ENCODE data around the gene FGF14.

The FGF14 gene

DNA sequence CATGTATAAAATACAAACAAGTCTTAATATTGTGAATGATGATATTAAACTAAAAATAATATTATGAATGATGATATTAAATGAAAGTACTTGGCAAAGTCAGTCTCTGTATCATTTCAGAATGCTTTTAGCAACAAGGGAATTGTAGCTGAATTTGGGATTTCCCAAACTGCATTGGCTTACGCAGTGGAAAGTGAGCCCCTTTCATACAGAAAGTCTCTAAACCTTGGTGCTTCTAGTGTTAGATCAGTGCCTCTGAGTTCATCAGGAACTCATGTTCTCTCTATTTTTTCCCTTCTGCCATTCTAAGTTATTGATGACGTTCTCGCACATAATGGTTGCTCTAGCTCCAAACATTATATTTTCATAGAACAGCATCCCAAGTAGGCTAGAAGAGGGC is 649.4 kb downstream of the FGF14 start:
- DNase-seq, result no peak

DNA sequence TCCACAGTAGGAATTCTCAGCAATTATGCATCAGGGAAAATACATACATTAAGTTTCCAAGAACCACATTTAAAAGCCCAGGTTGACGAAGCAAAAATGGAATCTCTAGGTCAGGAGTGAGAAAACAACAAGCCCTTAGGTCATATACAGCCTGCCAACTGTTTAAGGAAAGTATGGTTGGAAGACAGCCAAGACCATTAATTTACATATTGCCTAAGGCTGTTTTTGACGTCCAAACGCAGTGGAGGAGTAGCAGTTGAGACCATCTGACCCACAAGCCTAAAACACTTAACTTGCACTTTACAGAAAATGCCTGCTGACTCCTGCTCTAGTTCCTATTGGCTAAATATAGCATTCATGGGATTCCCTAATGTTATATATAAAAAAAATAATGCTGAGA is 650.4 kb downstream of the FGF14 start:
- DNase-seq, result peak; percentile 28 to 45

DNA sequence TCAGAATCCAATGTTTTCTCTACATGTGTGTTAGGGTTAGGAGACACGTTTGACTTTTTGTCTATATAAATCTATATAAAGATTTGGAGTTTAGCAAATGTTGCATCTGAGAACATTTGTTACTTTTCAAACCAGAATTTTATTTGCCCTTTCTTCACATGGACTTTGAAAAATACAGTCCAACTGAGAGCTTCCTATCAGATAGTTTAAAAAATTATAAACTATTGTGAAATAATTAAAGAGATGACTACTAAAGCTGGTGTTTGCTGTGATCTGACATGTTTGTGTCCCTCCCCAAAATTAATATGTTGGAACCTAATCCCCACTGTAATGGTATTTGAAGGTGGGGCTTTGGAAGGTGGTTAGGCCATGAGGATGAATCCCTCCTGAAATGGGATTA is 652.3 kb downstream of the FGF14 start:
- no peak for DNase-seq

DNA sequence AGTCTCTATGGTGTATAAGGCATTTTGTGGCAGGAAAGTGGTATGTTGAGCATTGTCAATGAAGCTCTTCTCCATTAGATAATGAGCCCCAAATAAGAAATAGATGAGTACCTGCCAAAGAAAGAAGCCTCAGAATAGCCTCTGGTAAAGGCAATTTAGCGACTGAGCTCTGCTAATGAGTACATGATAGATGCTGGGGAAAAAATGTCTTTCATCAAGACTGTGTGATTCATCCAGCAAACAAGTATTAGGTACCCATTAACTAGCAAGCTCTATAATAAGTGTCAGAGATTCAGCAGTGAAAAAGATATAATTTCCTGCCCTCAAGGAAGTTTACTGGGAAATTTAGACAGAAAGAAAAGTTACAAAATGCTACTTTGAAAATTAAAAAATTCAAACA is 654.8 kb downstream of the FGF14 start:
- no peak for DNase-seq

DNA sequence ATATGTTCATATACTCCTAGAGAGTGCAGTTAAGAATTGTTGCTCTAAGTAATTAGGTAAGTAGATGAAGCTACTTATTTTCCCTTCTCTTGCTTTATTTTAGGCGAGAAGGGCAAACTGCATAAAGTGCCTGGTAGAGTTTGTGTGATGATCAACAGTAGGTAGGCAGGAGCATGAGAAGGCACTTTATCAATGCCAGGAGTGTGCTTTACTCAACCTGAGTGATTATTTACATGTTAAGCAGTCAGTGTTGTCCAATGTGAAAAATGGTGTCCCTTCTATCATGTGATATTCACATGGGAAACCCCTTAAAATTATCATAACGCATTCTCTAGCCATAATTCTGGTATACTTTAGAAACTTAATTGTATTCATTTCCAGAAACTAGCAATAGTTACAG is 655.3 kb downstream of the FGF14 start:
- no peak for DNase-seq

DNA sequence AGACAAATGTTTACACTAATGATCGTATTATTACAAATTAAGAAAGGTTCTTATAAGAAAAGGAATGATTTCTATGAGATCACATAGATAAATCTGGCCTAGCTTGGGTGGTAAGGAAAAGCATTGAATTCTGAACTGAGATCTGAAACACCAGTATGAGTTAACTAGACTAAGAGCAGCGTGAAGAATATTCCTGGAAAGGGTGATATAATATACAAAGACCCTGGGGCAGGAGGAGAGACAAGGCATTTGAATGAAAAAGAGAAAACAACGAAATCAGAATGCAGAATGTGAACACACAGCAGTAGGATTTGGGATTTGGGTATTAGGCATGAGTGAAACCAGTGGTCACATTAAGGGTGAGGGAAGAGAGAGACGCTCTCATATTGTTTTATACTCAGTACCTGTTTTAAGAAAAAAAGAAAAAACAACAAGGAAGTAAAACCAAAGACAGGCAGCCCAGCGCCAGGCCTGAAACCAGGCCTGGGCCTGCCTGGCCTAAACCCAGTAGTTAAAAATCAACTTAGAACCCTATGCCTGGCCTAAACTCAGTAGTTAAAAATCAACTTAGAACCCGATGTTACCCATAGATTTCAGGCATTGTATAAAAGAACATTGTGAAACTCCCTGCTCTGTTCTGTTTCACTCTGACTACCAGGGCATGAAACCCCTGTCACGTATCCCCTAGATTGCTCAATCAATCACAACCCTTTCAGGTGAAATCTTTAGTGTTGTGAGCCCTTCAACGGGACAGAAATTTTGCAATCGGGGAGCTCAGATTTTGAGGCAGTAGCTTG is 662.3 kb downstream of the FGF14 start:
- no peak for DNase-seq

DNA sequence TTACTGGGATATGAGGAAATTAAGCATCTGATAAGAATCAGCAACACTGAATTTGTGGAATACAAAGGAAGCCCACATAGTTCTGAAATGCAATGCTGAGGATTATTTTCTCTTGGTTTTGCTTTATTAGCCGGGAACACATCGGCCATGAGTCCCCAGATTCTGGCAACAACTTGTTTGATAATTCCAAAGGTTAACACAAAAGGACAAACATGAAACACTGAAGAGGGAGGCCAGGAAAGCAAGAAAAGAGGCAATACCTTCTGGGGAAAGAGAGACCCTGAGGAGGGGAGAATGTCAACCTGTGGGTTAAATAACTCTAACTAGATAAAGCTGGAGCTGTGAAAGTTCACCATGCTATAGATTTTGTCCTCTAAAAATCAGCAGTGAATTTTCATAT is 663.5 kb downstream of the FGF14 start:
- no peak for DNase-seq

DNA sequence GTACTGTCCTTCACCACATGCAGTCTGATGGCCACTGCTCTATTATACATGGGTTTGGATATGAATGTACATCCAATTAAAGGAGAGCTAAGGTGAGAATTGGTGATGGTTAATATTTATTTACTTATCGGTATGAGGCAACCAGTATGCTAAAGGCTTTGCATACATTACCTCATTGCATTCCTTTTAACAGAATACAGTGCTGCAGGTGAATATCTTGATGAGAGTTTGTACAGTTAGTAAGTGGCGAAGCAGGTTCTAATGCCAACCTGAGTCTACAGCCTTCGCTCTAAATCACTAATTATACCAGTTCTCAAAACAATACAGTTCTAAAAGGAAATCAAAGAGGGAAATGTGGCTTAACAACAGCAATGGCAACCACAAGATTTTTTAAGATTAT is 665.3 kb downstream of the FGF14 start:
- no peak for DNase-seq

DNA sequence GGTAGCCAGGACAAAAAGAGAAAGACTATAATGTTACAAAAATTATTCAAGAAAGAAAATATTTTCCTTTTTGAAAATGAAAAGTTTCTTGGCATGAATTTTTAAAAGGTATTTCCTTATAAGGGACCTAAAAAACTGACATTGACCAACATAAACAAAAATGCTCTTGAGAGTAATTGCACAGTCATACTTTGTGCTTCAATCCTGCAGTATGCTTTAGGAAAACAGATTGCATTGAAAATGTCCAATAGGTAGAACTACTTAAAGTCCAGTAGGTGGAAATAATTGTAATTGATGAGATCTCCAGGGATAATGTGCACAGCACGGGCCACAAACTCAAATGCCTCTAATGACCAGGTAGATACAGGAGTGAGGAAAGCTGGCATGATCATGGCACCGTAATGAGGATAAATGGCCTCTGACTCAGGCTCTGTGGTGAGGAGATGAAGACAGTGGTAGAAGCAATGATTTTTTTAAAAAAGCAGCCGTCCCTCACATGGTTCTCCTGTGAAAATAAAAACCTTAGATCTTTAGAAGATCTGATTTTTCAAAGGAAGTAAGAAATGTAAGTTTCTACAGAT is 671.3 kb downstream of the FGF14 start:
- DNase-seq, result no peak

DNA sequence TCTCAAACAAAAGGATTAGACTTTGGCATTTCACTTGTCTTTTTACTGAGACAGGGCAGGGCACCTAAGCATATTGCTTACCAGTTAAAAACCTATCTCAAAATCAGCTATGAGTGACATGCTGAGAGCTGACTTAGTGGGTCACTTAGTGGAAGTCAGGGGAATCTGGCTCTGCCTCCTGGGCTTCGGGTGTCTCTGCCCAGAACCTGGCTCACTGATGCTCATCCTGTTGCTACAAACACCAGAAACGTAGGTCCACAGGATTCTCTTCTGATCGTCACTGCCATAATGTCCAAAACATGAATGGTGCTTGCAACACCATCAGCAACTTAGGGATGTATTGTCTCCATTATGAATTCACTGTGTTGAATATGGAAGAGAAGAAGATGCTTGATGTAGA is 673.2 kb downstream of the FGF14 start:
- no peak for DNase-seq

DNA sequence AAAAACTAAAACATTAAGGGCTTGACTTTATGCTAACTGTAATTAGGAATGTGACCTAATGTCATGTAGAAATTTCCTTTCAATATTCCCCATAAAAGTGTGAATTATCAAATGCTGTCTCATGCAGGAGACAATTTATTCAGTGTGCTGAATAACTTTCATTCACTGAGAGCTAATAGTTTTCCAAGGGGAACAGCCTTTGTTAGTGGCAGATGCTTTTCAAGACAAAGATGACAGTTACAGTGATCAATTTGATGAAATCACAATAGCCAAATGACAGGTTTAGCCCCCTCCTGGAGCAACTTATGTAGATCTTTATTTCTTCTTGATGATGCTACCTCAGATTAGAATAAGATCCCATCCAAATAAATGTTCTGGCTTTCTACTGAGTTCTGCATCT is 673.8 kb downstream of the FGF14 start:
- no peak for DNase-seq

DNA sequence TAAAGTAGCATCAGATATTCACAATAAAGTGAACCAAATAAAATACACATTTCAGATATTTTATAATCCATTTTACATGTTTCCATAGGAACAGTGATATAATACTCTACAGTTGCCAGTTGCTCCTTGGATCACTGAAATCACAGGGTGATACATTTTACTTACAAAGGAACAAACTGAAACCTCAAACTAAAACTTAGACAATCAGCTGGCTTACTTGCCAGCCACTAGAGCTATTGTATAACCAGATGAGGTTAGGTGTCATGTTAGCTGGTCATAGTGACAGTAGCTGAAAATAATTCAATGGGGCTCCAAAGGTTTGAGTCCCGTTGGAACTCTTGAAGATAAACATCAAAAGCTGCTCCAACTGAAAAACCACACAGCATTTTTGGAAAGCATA is 674.7 kb downstream of the FGF14 start:
- DNase-seq, result no peak

DNA sequence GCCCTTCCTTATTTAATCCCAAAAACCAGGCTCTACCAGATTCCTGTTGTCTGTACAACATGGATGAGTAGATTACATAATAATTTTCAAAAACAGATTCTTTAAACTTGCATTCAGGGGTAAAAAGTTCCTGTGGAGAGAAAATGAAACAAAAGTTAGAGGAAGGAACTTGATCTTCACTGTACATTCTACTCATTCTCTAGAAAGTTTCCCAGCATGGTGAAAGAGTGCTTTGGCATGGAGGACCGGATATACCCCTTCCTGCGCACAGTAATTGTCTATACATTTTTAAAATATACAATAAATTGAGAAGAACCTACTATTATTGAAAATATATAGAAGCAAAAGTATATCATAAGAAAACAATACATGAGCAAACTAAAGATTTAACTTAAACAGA is 675.2 kb downstream of the FGF14 start:
- DNase-seq, result no peak

DNA sequence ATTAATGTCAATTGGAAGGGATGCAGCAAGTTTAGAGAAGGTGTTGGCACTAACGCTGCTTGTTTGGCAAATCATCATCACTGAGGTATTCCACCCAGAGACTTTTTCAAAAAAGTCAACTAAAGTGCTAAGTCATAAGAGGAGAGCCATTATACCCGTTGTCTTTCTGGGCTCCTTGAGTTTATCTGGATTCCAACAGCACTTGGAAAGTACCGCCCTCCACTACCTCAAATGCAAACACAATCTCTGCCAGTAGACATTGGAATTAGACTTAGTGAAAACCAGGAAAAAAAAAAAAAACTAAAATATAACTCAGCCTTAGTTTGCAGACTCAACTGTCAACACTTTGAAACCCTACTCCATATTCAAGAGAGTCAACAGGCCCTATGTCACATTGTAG is 683.4 kb downstream of the FGF14 start:
- no peak for DNase-seq

DNA sequence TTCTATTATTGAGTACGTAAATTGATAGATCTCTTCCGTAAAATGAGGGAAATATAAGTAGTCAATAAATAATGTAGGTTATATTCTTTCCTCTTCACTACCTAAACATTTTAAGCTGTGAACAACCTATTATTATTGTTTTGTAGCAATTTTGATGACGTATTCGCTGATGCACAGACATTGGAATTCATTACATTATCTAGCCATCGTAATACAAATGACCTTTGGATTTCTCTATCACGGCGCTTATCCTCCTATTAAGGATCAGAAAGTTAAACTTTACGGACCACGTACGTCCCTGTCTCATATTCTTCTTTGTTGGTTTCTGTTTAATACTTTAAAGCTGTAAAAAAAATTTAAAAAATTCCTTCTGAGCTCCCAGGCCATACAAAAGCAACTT is 684.5 kb downstream of the FGF14 start:
- no peak for DNase-seq

DNA sequence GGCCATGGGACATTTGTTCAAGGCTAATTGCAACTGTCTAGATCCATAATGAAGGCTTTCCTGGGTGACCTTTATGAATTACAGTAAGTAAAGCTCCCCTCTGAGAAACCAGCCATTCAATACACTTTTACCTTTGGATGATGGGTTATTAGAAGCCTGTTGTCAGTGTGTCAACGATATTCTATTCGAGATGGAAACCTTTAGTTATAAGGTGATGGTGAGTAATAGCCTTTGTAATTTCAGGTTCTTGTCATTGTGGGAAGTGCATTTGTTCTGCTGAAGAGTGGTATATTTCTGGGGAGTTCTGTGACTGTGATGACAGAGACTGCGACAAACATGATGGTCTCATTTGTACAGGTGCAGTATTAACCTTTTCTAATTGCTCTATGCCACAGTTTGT is 687.7 kb downstream of the FGF14 start:
- no peak for DNase-seq

DNA sequence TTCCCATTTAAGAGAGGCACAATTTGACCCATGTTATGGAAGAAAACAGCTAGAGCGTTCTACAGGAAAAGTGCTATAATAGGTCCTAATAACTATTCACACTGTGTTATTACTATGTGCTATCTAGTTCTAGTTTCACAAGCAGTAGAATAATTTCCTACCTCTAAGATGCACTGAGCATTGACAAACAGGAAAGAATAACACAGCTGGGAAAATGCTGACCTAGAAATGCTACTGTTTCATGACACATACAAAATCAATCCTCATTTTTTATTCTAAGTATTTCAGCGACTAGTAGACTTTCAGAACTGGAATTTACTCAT is 689.9 kb downstream of the FGF14 start:
- no peak for DNase-seq

DNA sequence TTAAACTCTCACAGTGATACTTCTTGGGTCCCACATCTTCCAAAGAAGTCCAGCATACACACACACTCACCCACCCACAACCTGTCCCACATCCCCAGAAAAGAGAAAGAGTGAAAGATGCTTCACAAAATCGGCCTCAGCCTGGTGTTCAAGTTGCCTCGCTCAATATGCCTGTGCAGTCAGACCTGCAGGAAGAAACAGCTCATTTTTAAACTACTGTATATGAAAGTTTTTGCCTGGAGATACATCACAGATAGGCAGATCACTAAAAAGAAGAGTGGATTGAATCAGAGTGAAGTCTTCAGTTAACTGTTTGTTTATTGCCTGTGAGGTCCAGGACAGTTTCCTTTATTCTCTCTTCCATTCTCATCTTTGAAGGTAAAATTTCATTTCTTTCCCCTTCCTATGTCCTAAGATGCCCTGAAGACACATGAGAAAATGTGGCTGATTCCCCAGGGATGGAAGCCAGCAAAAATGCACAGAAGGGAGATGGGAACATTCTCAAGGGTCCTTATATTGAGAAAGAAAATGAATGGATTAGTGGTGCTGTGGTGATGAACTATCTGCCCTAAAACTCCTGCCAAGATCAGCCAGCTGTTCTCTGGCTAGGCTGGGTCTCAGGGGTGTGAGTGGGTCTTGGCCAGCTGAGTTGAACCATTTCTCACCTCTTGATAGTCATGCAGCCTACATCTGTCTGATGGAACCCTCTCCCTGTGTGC is 690.4 kb downstream of the FGF14 start:
- DNase-seq, result no peak

DNA sequence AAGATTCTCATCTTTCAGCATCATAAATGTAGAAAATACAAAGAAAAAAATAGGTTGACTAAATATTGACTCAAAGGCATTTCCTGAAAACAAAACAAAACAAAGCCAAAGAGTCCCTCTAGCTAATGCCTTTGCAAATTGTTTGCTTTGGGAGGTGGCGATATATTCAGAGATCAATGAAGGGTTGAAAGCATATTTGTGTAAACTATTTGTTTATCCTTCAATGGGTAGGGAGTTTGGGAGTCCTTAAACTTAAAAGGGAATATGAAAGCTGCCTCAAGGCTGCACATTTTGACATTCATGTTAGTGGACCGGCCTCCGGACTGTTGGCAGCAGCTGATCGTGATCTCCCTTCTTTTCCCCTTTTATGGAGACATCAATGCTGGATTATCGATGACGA is 691.9 kb downstream of the FGF14 start:
- no peak for DNase-seq

DNA sequence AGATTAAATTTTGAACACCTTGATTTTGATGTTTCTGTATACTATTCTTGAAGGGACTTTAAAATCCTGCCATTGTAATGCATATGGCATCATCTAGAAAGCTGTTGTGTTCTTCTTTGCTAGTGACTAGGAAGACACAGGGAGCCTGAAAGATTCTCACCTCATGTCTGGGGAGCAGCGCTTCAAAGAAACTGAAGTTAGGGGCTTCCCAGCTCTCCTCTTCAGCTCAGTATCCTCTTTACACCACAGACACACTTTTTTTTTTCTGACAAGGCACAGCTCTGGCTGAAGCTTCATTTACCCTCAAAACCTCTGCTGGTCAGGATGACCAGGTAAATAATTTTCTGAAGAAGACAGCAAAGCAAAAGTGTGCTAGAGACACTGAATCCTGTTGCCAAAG is 693.7 kb downstream of the FGF14 start:
- DNase-seq, result no peak

DNA sequence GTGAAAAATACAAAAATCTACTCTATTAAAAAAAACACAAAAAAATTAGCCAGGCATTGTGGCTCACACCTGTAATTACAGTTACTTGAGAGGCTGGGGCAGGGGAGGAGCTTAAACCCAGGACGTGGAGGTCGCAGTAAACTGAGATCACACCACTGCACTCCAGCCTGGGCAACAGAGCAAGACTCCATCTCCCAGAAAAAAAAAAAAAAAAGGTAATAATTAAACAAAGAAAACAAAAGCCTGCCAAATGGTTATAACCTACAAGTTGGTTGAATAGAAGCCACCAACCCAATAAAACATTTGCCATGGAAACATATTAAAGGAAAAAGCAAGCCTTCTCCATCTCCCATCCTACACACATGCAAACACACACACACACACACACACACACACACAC is 694.2 kb downstream of the FGF14 start:
- DNase-seq, result no peak

DNA sequence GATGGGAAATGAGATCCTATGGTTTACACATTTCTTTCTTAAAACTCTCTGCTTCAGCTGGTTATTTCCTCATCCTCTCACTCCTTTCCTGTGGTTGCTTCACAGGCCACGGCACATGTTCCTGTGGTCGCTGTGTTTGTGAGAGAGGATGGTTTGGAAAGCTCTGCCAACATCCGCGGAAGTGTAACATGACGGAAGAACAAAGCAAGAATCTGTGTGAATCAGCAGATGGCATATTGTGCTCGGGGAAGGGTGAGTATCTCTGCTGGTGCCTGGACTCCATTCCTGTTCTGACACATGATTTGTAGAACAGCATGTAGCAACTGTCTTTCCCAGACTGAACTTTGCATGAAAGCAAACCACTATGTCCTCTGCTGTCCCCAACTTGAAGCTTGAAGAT is 695.2 kb downstream of the FGF14 start:
- peak; percentile 16 to 40 for DNase-seq

DNA sequence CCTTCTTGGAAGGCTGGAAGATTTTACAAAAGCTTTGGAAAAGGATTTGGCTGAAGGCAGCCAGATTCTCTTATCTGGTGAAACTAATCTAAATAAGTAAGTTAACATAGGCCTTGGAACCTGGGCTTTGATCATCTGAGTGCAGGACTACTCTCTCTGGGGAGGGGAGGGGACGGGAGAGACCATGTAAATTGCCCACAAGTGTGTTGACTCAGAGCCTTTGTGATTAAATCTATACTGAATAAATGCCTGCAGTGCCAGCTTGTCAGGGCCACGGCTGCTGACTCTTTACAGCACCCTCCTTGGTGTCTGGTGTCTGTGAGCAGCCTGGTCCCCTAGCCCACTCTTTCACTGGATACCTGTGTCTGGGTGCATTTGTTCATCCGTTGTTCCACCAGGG is 698.0 kb downstream of the FGF14 start:
- no peak for DNase-seq

DNA sequence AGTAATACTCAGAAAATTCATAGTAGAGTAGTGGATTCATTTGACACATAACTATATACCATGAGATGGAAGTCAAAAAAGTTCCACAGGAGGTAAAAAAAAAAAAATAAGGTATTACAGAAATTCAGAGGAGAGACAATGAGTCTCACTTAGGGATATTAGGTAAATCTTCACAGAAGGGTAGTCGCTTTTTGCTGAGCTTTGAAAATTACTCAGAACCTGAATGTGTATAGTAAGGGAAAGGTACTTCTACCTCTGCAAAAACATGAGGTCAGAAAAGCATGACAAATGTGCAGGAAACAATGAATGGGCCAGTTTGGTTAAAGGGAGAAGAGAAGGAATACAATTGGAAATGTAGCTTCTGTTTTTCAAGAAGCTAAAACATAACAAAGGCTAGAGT is 698.8 kb downstream of the FGF14 start:
- DNase-seq, result no peak

DNA sequence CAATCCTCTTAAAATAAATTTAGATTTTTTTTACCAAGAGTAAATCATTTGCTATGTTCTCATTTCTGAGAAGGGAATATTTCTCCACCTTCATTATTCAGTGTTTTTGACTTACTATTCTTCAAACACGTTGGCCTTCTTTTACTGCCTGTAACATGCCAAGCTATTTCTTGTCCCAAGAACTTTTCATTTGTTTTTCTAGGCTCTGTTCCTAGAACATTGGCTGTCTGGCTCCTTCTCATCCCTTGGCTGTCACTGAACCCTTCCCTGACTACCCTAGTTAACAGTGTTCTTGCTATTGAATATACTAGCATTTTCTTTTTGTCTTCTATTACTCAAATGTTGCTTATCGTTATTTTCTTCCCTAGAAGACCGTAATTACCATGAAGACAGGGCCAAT is 701.2 kb downstream of the FGF14 start:
- no peak for DNase-seq

Measured in inflammatory macrophage treated with lipopolysaccharide for 1 hour (primary cell).